H1 (cell line): Measurements from ENCODE around the gene KRT80. TPM values are rescaled to one million over a fixed set of nuclear protein-coding genes. Genes with fewer than 3 reads are reported as not detected.

Experiments
- CTCF ChIA-PET: fragments of 300-600 bp; sonication (Branson Sonifier 250); formaldehyde crosslinking; loops from one replicate; lab custom pipeline; 2021; ENCODE audit not compliant: partially characterized antibody; lab: Charles Lee
- POLR2A ChIA-PET: fragments of 300-600 bp; sonication (Branson Sonifier 250); formaldehyde crosslinking; loops from one replicate; lab custom pipeline; 2021; ENCODE audit warnings: inconsistent platforms; ENCODE audit not compliant: partially characterized antibody; lab: Charles Lee
- DNase-seq, 2 experiments: peaks; one replicate each; pipeline versions ENCODE4 v3.0.0 to v3.0.0-alpha.2; 2010 to 2022; ENCODE audit warnings: low spot score in 2 of 2, low read depth in 1 of 2, mixed read lengths in 1 of 2
- FAIRE-seq: peaks from 2 replicates; lab custom pipeline; 2011; peaks lifted over from hg19 to GRCh38; lab: Jason Lieb, UNC
- H2AFZ ChIP-seq: 2 replicates; pipeline ENCODE4 v1.8.1; 2012; ENCODE audit warnings: low read length, inconsistent platforms
- H2AK5ac ChIP-seq: 2 replicates; pipeline ENCODE4 v1.6.1; 2013; ENCODE audit warnings: low read depth, low read length
- H2BK120ac ChIP-seq: replicated peaks from 2 replicates; pipeline ENCODE3; 2013; ENCODE audit warnings: low read depth, low read length, inconsistent platforms
- H2BK12ac ChIP-seq: 2 replicates; pipeline ENCODE4 v1.6.1; 2013; ENCODE audit warnings: low read depth, low read length
- H2BK15ac ChIP-seq: 2 replicates; pipeline ENCODE4 v1.6.1; 2013; ENCODE audit warnings: low read length
- H2BK20ac ChIP-seq: 2 replicates; pipeline ENCODE4 v1.6.1; 2013; ENCODE audit warnings: low read length
- H2BK5ac ChIP-seq: 2 replicates; pipeline ENCODE4 v1.6.1; 2013; ENCODE audit warnings: low read depth, low read length
- H3K14ac ChIP-seq: 2 replicates; pipeline ENCODE4 v1.6.1; 2013; ENCODE audit warnings: inconsistent platforms; ENCODE audit not compliant: insufficient read length
- H3K18ac ChIP-seq: 2 replicates; pipeline ENCODE4 v1.6.1; 2013; ENCODE audit warnings: low read length; ENCODE audit errors: extremely low read depth
- H3K23ac ChIP-seq: 2 replicates; pipeline ENCODE4 v1.6.1; 2013; ENCODE audit warnings: inconsistent platforms; ENCODE audit not compliant: insufficient read length
- H3K23me2 ChIP-seq: 2 replicates; pipeline ENCODE4 v1.6.1; 2013; ENCODE audit warnings: low read depth, low read length
- H3K27ac ChIP-seq: 2 replicates; pipeline ENCODE4 v1.6.1; 2011; ENCODE audit warnings: low read depth, low read length, inconsistent platforms
- H3K27me3 ChIP-seq, 4 experiments: replicated peaks in 1 of 4; 1 replicate in 1 of 4; 2 replicates in 3 of 4; pipeline versions ENCODE4 v1.6.1 to v1.8.1; 2011 to 2013; ENCODE audit warnings: low read length in 3 of 4, mild to moderate bottlenecking in 3 of 4, inconsistent platforms in 2 of 4, mixed read lengths in 2 of 4, moderate library complexity in 1 of 4; ENCODE audit not compliant: control insufficient read depth in 3 of 4, insufficient read depth in 3 of 4; ENCODE audit errors: extremely low read depth in 1 of 4
- H3K36me3 ChIP-seq, 4 experiments: 2 replicates each; pipeline versions ENCODE4 v1.6.1 to v1.8.1; 2011 to 2013; ENCODE audit warnings: mild to moderate bottlenecking in 4 of 4, low read length in 3 of 4, moderate library complexity in 2 of 4, control low read depth in 1 of 4, inconsistent platforms in 1 of 4; ENCODE audit not compliant: insufficient read depth in 4 of 4, control insufficient read depth in 2 of 4
- H3K4ac ChIP-seq: replicated peaks from 2 replicates; pipeline ENCODE3; 2013; ENCODE audit warnings: low read length, low read depth, mixed read lengths, inconsistent platforms; ENCODE audit not compliant: insufficient read length
- H3K4me1 ChIP-seq, 4 experiments: replicated peaks in 1 of 4; 1 replicate in 1 of 4; 2 replicates in 3 of 4; pipeline versions ENCODE4 v1.6.1 to v1.8.1; 2011 to 2013; ENCODE audit warnings: low read length in 3 of 4, inconsistent platforms in 2 of 4, mixed read lengths in 1 of 4; ENCODE audit not compliant: insufficient read depth in 4 of 4, control insufficient read depth in 3 of 4
- H3K4me2 ChIP-seq, 2 experiments: 2 replicates each; pipeline versions ENCODE4 v1.6.1 to v1.8.1; 2011 to 2013; ENCODE audit warnings: low read depth in 2 of 2, low read length in 2 of 2, control low read depth in 1 of 2, inconsistent platforms in 1 of 2, mild to moderate bottlenecking in 1 of 2; ENCODE audit not compliant: insufficient read depth in 1 of 2
- H3K4me3 ChIP-seq, 4 experiments: fragments of 200-600, 300-600 bp in 1 of 4; sonication (generic), shearing (Covaris generic), sonication (Bioruptor Twin) in 1 of 4; 2 replicates each; pipeline versions ENCODE4 v1.5.1 to v1.8.1; 2011 to 2016; ENCODE audit warnings: low read length in 4 of 4, low read depth in 3 of 4, control low read depth in 2 of 4, inconsistent platforms in 2 of 4, mild to moderate bottlenecking in 2 of 4, mixed read lengths in 1 of 4, moderate library complexity in 1 of 4; ENCODE audit not compliant: insufficient read depth in 2 of 4; ENCODE audit errors: extremely low read depth in 1 of 4
- H3K56ac ChIP-seq: replicated peaks from 2 replicates; pipeline ENCODE3; 2013; ENCODE audit warnings: low read depth, mild to moderate bottlenecking, mixed read lengths, low read length, inconsistent platforms; ENCODE audit not compliant: insufficient read length
- H3K79me1 ChIP-seq: 2 replicates; pipeline ENCODE4 v1.6.1; 2013; ENCODE audit warnings: low read depth, low read length, control low read depth
- H3K79me2 ChIP-seq, 2 experiments: 2 replicates each; pipeline versions ENCODE4 v1.6.1 to v1.8.1; 2012 to 2013; ENCODE audit warnings: low read length in 2 of 2, mild to moderate bottlenecking in 2 of 2, inconsistent platforms in 1 of 2; ENCODE audit not compliant: insufficient read depth in 2 of 2, control insufficient read depth in 1 of 2
- H3K9ac ChIP-seq, 4 experiments: replicated peaks in 1 of 4; 1 replicate in 1 of 4; 2 replicates in 3 of 4; pipeline versions ENCODE4 v1.6.1 to v1.8.1; 2011 to 2013; ENCODE audit warnings: low read depth in 3 of 4, low read length in 3 of 4, control low read depth in 2 of 4, mild to moderate bottlenecking in 2 of 4, moderate library complexity in 2 of 4, inconsistent platforms in 1 of 4; ENCODE audit errors: extremely low read depth in 1 of 4
- H3K9me3 ChIP-seq, 2 experiments: 2 replicates each; pipeline versions ENCODE4 v1.6.1 to v1.8.1; 2012 to 2013; ENCODE audit warnings: mild to moderate bottlenecking in 2 of 2, moderate library complexity in 2 of 2, control low read depth in 1 of 2, inconsistent platforms in 1 of 2, low read depth in 1 of 2, low read length in 1 of 2, mixed read lengths in 1 of 2; ENCODE audit not compliant: insufficient read depth in 2 of 2
- H4K20me1 ChIP-seq, 2 experiments: replicated peaks in 1 of 2; 2 replicates each; pipeline versions ENCODE3 to v1.8.1; 2011 to 2013; ENCODE audit warnings: inconsistent platforms in 2 of 2, low read length in 2 of 2, mild to moderate bottlenecking in 1 of 2; ENCODE audit not compliant: insufficient read depth in 2 of 2, control insufficient read depth in 1 of 2
- H4K5ac ChIP-seq: 2 replicates; pipeline ENCODE4 v1.6.1; 2013; ENCODE audit warnings: low read length, low read depth, mixed read lengths, inconsistent platforms; ENCODE audit not compliant: insufficient read length
- H4K8ac ChIP-seq: 2 replicates; pipeline ENCODE4 v1.8.0; 2013; ENCODE audit warnings: mild to moderate bottlenecking, moderate library complexity, low read length, inconsistent platforms; ENCODE audit not compliant: insufficient read depth; ENCODE audit errors: extremely low read depth
- H4K91ac ChIP-seq: replicated peaks from 2 replicates; pipeline ENCODE3; 2013; ENCODE audit warnings: low read length, mixed read lengths, inconsistent platforms; ENCODE audit not compliant: insufficient read length
- GTF2F1 ChIP-seq: IDR thresholded peaks from 2 replicates; pipeline ENCODE4 v1.6.1; 2012; ENCODE audit warnings: low read depth, low read length, improper control_type of control experiment, borderline replicate concordance
- HDAC6 ChIP-seq: IDR thresholded peaks from one replicate; pipeline ENCODE4 v1.7.1; 2012; ENCODE audit warnings: low read depth, mild to moderate bottlenecking, inconsistent platforms, low read length, moderate library complexity
- KDM1A ChIP-seq: fragments of 200-600, 300-600 bp; sonication (generic); IDR thresholded peaks from 2 replicates; pipeline ENCODE4 v1.7.1; 2016; ENCODE audit warnings: mild to moderate bottlenecking, low read length, borderline replicate concordance
- KDM4A ChIP-seq: IDR thresholded peaks from one replicate; pipeline ENCODE4 v1.7.1; 2012; ENCODE audit warnings: low read depth, mild to moderate bottlenecking, moderate library complexity, low read length, inconsistent platforms; ENCODE audit not compliant: severe bottlenecking
- RAD21 ChIP-seq, 2 experiments: IDR thresholded peaks in 1 of 2; conservative IDR thresholded peaks in 1 of 2; 2 replicates each; pipeline ENCODE4 v1.6.1; 2011; ENCODE audit warnings: low read depth in 2 of 2, low read length in 2 of 2, improper control_type of control experiment in 1 of 2, inconsistent platforms in 1 of 2, mild to moderate bottlenecking in 1 of 2, moderate library complexity in 1 of 2
- SP1 ChIP-seq: IDR thresholded peaks from 2 replicates; pipeline ENCODE4 v1.6.1; 2011; ENCODE audit warnings: low read depth, low read length
- TBP ChIP-seq: IDR thresholded peaks from 2 replicates; pipeline ENCODE4 v1.6.1; 2011; ENCODE audit warnings: low read depth, low read length, improper control_type of control experiment
- TCF12 ChIP-seq: IDR thresholded peaks from 2 replicates; pipeline ENCODE4 v1.6.1; 2011; ENCODE audit warnings: low read depth, mild to moderate bottlenecking, low read length
- YY1 ChIP-seq: IDR thresholded peaks from 2 replicates; pipeline ENCODE4 v1.6.1; 2011; ENCODE audit warnings: low read depth, mild to moderate bottlenecking, low read length
- WGBS, 2 experiments: shearing (Covaris generic) in 1 of 2; methylation state at CpG; one replicate each; pipeline versions ENCODE4 v1.1.6 to v1.1.7; 2013 to 2015; ENCODE audit warnings: low lambda C conversion rate in 2 of 2, mixed read lengths in 2 of 2, inconsistent platforms in 1 of 2, low coverage in 1 of 2, missing lambda C conversion rate in 1 of 2; ENCODE audit not compliant: insufficient replicate concordance in 2 of 2, insufficient coverage in 1 of 2, insufficient read length in 1 of 2; ENCODE audit errors: extremely low coverage in 1 of 2, missing lambda C conversion rate in 1 of 2; 5-methylcytosine and 5-hydroxymethylcytosine counted together
- polyA plus RNA-seq, 7 experiments: library from polyadenylated mRNA; depleted of rRNA in 3 of 7; stranded (reverse) in 5 of 7; unstranded in 2 of 7; fragments of >200 nt in 5 of 7; fragments of 200-250 nt in 2 of 7; gene quantifications; 1 replicate in 5 of 7; 2 replicates in 1 of 7; 4 replicates in 1 of 7; pipeline versions ENCODE4 v1.2.1 to v1.2.3, GENCODE V29; 2011 to 2013; ENCODE audit warnings: missing spikeins in 2 of 7, mixed read lengths in 2 of 7
- total RNA-seq: library from RNA; stranded (reverse); fragmentation: NEBNext Ultra II Directional; extraction: Animal tissue kit (Norgen Biotek cat#: 25700); gene quantifications from 2 replicates; pipeline ENCODE4 v1.2.1, GENCODE V29; 2021

KRT80 gene
- total and polyA plus RNA-seq, 2 of the 8 experiments (the other 6 are each of a cell fraction or from before 2014, with no cell fraction given): 0.05 TPM; not detected in 1

DNA sequence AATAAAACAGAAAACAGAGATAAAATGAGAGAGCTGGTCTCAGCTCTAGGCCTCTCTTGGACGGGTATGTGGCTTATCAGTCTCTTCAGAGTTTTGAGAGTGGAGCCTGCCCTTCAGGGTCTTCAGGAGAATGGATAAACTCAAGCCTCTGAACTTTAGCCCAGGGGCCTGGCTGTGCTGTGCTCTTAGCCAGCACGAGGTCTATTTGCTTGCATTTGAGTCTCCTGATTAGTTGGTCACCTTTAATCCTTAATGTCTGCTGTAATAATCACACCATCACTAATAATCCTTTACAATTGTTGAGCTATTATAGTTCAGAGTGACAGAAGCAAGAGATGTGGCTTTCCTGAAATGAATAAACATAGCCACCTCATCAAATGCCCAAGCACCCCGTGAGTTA, 24.3 kb downstream of the KRT80 start:
- TF ChIP-seq TCF12 (no peak), RAD21 (IDR thresholded peaks at IDR 0.05 in 1 of 2, conservative IDR thresholded peaks at IDR 0.05 in 1 of 2; ENCODE audit: low read depth in 2 of 2, low read length in 2 of 2) (no peak), KDM1A (no peak), KDM4A (no peak), TBP (no peak), HDAC6 (no peak), GTF2F1 (no peak), YY1 (no peak), SP1 (no peak)
- POLR2A ChIA-PET: no interaction called here

More for the DNA sequence above, 24.3 kb downstream of the KRT80 start:
- no peak overlapping the region for H2BK20ac ChIP-seq
- no peak for DNase-seq
- H3K4me2 ChIP-seq: no peak overlapping the region
- no peak overlapping the region for H3K23ac ChIP-seq
- H2AFZ ChIP-seq: no peak overlapping the region
- no peak overlapping the region for H2AK5ac ChIP-seq
- H3K79me1 ChIP-seq: no peaks in the 10 kb centered on the region
- no peak overlapping the region for H3K4me3 ChIP-seq
- H4K8ac ChIP-seq: no peak overlapping the region
- CTCF ChIA-PET: interaction anchor here (0.9 to 1.6 kb wide), 11 partner anchors 10 to 247 kb away, joined by 3 to 6 read pairs (median 4); no protein-coding TSS in a partner anchor
- 85% methylated on average over 3 of the region's 3 CpGs; no CpG with 5 or more reads in 1 of the 2 experiments for WGBS, 2 experiments
- H3K36me3 ChIP-seq: no peaks in the 10 kb centered on the region
- H2BK120ac ChIP-seq: no peak overlapping the region
- no peaks in the 10 kb centered on the region for H4K20me1 ChIP-seq
- H3K56ac ChIP-seq: no peak overlapping the region
- H3K9ac ChIP-seq: no peak overlapping the region
- no peak overlapping the region for H4K5ac ChIP-seq
- no peak overlapping the region for H4K91ac ChIP-seq
- H2BK12ac ChIP-seq: no peak overlapping the region
- no peak overlapping the region for H2BK5ac ChIP-seq
- H3K4me1 ChIP-seq: peaks cover 0 to 3% (median 2%) of the 10 kb centered on the region in 4 experiments; a peak in 3 of 7 replicates
- no peak overlapping the region for H3K27ac ChIP-seq
- no peak for FAIRE-seq
- H3K23me2 ChIP-seq: no peaks in the 10 kb centered on the region
- no peak overlapping the region for H3K4ac ChIP-seq
- H3K9me3 ChIP-seq: no peaks in the 10 kb centered on the region
- H3K18ac ChIP-seq: no peak overlapping the region
- no peaks in the 10 kb centered on the region for H3K27me3 ChIP-seq
- H2BK15ac ChIP-seq: no peak overlapping the region
- no peak overlapping the region for H3K14ac ChIP-seq
- no peaks in the 10 kb centered on the region for H3K79me2 ChIP-seq
